Activated CD4-positive, alpha-beta T cell treated with anti-CD3 and anti-CD28 coated beads, Interleukin-2, amount 10 ng/mL, durations not matched to agents 7 days and 5 days (primary cell): Measurements from ENCODE around the gene FLOT2. TPM values are rescaled to one million over a fixed set of nuclear protein-coding genes. Genes with fewer than 3 reads are reported as not detected.

Experiments
- CTCF ChIA-PET: fragments of 350-600 bp; sonication (Branson Sonifier 250); formaldehyde crosslinking; loops from one replicate; lab custom pipeline; 2021; ENCODE audit warnings: antibody characterized with exemption; lab: Charles Lee
- POLR2A ChIA-PET: fragments of 350-600 bp; sonication (Branson Sonifier 250); formaldehyde crosslinking; loops from one replicate; lab custom pipeline; 2021; ENCODE audit warnings: antibody characterized with exemption; lab: Charles Lee
- DNase-seq: peaks from one replicate; pipeline ENCODE4 v3.0.0-alpha.2; 2020
- H3K27ac Mint-ChIP-seq: one replicate; pipeline ENCODE4 v1.8.0; 2021; ENCODE audit warnings: mild to moderate bottlenecking, moderate library complexity, mixed read lengths
- H3K27me3 Mint-ChIP-seq: one replicate; pipeline ENCODE4 v1.8.0; 2021; ENCODE audit warnings: mixed read lengths
- H3K36me3 Mint-ChIP-seq: one replicate; pipeline ENCODE4 v1.8.0; 2021; ENCODE audit warnings: low read depth, mixed read lengths
- H3K4me1 Mint-ChIP-seq: one replicate; pipeline ENCODE4 v1.8.0; 2021; ENCODE audit warnings: mixed read lengths
- H3K4me3 Mint-ChIP-seq: one replicate; pipeline ENCODE4 v1.8.0; 2021; ENCODE audit warnings: mild to moderate bottlenecking, moderate library complexity, mixed read lengths
- H3K9me3 Mint-ChIP-seq: one replicate; pipeline ENCODE4 v1.8.0; 2021; ENCODE audit warnings: mixed read lengths
- total RNA-seq, 2 experiments: library from RNA; stranded (reverse); gene quantifications; one replicate each; pipeline ENCODE4 v1.2.3, GENCODE V29; 2021

The FLOT2 gene
- total RNA-seq, 2 experiments from 2014 or later: 200 to 212 TPM

GRCh38 chr17:28889996-28890395, 7.5 kb downstream of the FLOT2 start:
- Mint-ChIP-seq H3K9me3 (no peaks in the 10 kb centered on the region), H3K4me3 (no peak overlapping the region), H3K36me3 (peaks cover 46% of the 10 kb centered on the region), H3K4me1 (peaks cover 45% of the 10 kb centered on the region), H3K27ac (peak overlapping the region; percentile 66), H3K27me3 (no peaks in the 10 kb centered on the region)
- ChIA-PET POLR2A (no interaction called here), CTCF (interaction anchor here (0.6 to 1.9 kb wide), 6 partner anchors 8 to 127 kb away, joined by 3 to 8 read pairs (median 4); no protein-coding TSS in a partner anchor)
- no peak for DNase-seq

GRCh38 chr17:28888832-28889231, 8.7 kb downstream of the FLOT2 start:
- Mint-ChIP-seq H3K27ac (peak overlapping the region; percentile 57), H3K36me3 (peaks cover 52% of the 10 kb centered on the region), H3K9me3 (no peaks in the 10 kb centered on the region), H3K27me3 (no peaks in the 10 kb centered on the region), H3K4me1 (peaks cover 42% of the 10 kb centered on the region), H3K4me3 (no peak overlapping the region)
- CTCF ChIA-PET: no interaction called here
- no peak for DNase-seq
- POLR2A ChIA-PET: no interaction called here

- Mint-ChIP-seq H3K9me3 (no peaks in the 10 kb centered on the region), H3K27ac (no peak overlapping the region), H3K4me3 (no peak overlapping the region), H3K27me3 (no peaks in the 10 kb centered on the region), H3K36me3 (peaks cover 48% of the 10 kb centered on the region), H3K4me1 (peaks cover 34% of the 10 kb centered on the region)
- DNase-seq: no peak
- CTCF ChIA-PET: interaction anchor here (2.8 kb wide), 1 partner anchor 14 kb away, joined by 6 read pairs; no protein-coding TSS in a partner anchor
- POLR2A ChIA-PET: no interaction called here
These were observed 9.6 kb downstream of the FLOT2 start for GRCh38 chr17:28887871-28888471.

GRCh38 chr17:28885951-28886350, 11.6 kb downstream of the FLOT2 start:
- H3K36me3 Mint-ChIP-seq: peaks cover 43% of the 10 kb centered on the region
- H3K4me3 Mint-ChIP-seq: no peak overlapping the region
- H3K9me3 Mint-ChIP-seq: no peaks in the 10 kb centered on the region
- peaks cover 17% of the 10 kb centered on the region for H3K4me1 Mint-ChIP-seq
- DNase-seq: no peak
- H3K27me3 Mint-ChIP-seq: no peaks in the 10 kb centered on the region
- CTCF ChIA-PET: interaction anchor here (1.2 to 2.8 kb wide), 2 partner anchors 16 to 136 kb away, joined by 3 to 6 read pairs; no protein-coding TSS in a partner anchor
- H3K27ac Mint-ChIP-seq: no peak overlapping the region
- POLR2A ChIA-PET: interaction anchor here (0.5 kb wide), 1 partner anchor 239 kb away, joined by 3 read pairs; no protein-coding TSS in a partner anchor

- Mint-ChIP-seq H3K9me3 (no peaks in the 10 kb centered on the region), H3K4me3 (no peak overlapping the region), H3K27ac (no peak overlapping the region), H3K27me3 (no peaks in the 10 kb centered on the region), H3K36me3 (peaks cover 44% of the 10 kb centered on the region), H3K4me1 (peaks cover 12% of the 10 kb centered on the region)
- ChIA-PET POLR2A (interaction anchor here (0.5 kb wide), 1 partner anchor 238 kb away, joined by 3 read pairs; no protein-coding TSS in a partner anchor), CTCF (interaction anchor here (1.2 to 1.4 kb wide), 2 partner anchors 8 to 135 kb away, joined by 3 read pairs; no protein-coding TSS in a partner anchor)
- DNase-seq: no peak
These were observed 12.2 kb downstream of the FLOT2 start for GRCh38 chr17:28885363-28885762.

- Mint-ChIP-seq H3K9me3 (no peaks in the 10 kb centered on the region), H3K36me3 (peaks cover 49% of the 10 kb centered on the region), H3K4me1 (peaks cover 9% of the 10 kb centered on the region), H3K27ac (peak overlapping the region; percentile 17), H3K27me3 (no peaks in the 10 kb centered on the region), H3K4me3 (no peak overlapping the region)
- POLR2A ChIA-PET: no interaction called here
- CTCF ChIA-PET: interaction anchor here (1.4 kb wide), 1 partner anchor 9 kb away, joined by 3 read pairs; no protein-coding TSS in a partner anchor
- DNase-seq: no peak
These were observed 13.4 kb downstream of the FLOT2 start for GRCh38 chr17:28883967-28884702.

- POLR2A ChIA-PET: interaction anchor here (1.0 kb wide), 1 partner anchor 11 kb away, joined by 3 read pairs; no protein-coding TSS in a partner anchor
- peaks cover 55% of the 10 kb centered on the region for H3K36me3 Mint-ChIP-seq
- CTCF ChIA-PET: interaction anchor here (1.1 to 1.8 kb wide), 6 partner anchors 8 to 119 kb away, joined by 3 to 9 read pairs (median 4); no protein-coding TSS in a partner anchor
These were observed 15.2 kb downstream of the FLOT2 start for GRCh38 chr17:28882154-28882895.

GRCh38 chr17:28881533-28882056, 15.9 kb downstream of the FLOT2 start:
- CTCF ChIA-PET: interaction anchor here (1.1 to 2.3 kb wide), 7 partner anchors 9 to 118 kb away, joined by 3 to 9 read pairs (median 5); no protein-coding TSS in a partner anchor
- Mint-ChIP-seq H3K4me1 (peaks cover 7% of the 10 kb centered on the region), H3K36me3 (peaks cover 52% of the 10 kb centered on the region), H3K9me3 (no peaks in the 10 kb centered on the region), H3K4me3 (no peak overlapping the region), H3K27ac (no peak overlapping the region), H3K27me3 (no peaks in the 10 kb centered on the region)
- DNase-seq: no peak
- POLR2A ChIA-PET: no interaction called here

More at GRCh38 chr17:28882154-28882895, 15.2 kb downstream of the FLOT2 start:
- no peak overlapping the region for H3K4me3 Mint-ChIP-seq
- no peak overlapping the region for H3K27ac Mint-ChIP-seq
- no peaks in the 10 kb centered on the region for H3K27me3 Mint-ChIP-seq
- peaks cover 9% of the 10 kb centered on the region for H3K4me1 Mint-ChIP-seq
- H3K9me3 Mint-ChIP-seq: no peaks in the 10 kb centered on the region
- no peak for DNase-seq

GRCh38 chr17:28880572-28880945, 17.0 kb downstream of the FLOT2 start:
- peaks cover 52% of the 10 kb centered on the region for H3K36me3 Mint-ChIP-seq
- no peak overlapping the region for H3K4me3 Mint-ChIP-seq
- H3K4me1 Mint-ChIP-seq: peaks cover 8% of the 10 kb centered on the region
- DNase-seq: no peak
- H3K9me3 Mint-ChIP-seq: no peaks in the 10 kb centered on the region
- H3K27me3 Mint-ChIP-seq: no peaks in the 10 kb centered on the region
- ChIA-PET CTCF (interaction anchor here (2.3 kb wide), 1 partner anchor 11 kb away, joined by 8 read pairs; no protein-coding TSS in a partner anchor), POLR2A (interaction anchor here (0.6 kb wide), 1 partner anchor 155 kb away, joined by 5 read pairs; no protein-coding TSS in a partner anchor)
- H3K27ac Mint-ChIP-seq: no peak overlapping the region

- DNase-seq: no peak
- no peaks in the 10 kb centered on the region for H3K27me3 Mint-ChIP-seq
- POLR2A ChIA-PET: interaction anchor here (0.6 kb wide), 1 partner anchor 155 kb away, joined by 5 read pairs; no protein-coding TSS in a partner anchor
- H3K4me1 Mint-ChIP-seq: peaks cover 8% of the 10 kb centered on the region
- CTCF ChIA-PET: interaction anchor here (1.0 to 2.3 kb wide), 7 partner anchors 11 to 153 kb away, joined by 3 to 8 read pairs (median 3); partner anchors contain the start of gene FLOT2
- H3K9me3 Mint-ChIP-seq: no peaks in the 10 kb centered on the region
- peaks cover 48% of the 10 kb centered on the region for H3K36me3 Mint-ChIP-seq
- peak overlapping the region; percentile 78 for H3K27ac Mint-ChIP-seq
- H3K4me3 Mint-ChIP-seq: no peak overlapping the region
These were observed 17.5 kb downstream of the FLOT2 start for GRCh38 chr17:28879886-28880571.

- H3K36me3 Mint-ChIP-seq: peaks cover 40% of the 10 kb centered on the region
- DNase-seq: no peak
- H3K4me1 Mint-ChIP-seq: peaks cover 8% of the 10 kb centered on the region
- no peaks in the 10 kb centered on the region for H3K27me3 Mint-ChIP-seq
- H3K9me3 Mint-ChIP-seq: no peaks in the 10 kb centered on the region
- no peak overlapping the region for H3K27ac Mint-ChIP-seq
- ChIA-PET POLR2A (no interaction called here), CTCF (interaction anchor here (1.0 to 2.3 kb wide), 8 partner anchors 10 to 152 kb away, joined by 3 to 8 read pairs (median 3); partner anchors contain the start of gene FLOT2)
- H3K4me3 Mint-ChIP-seq: no peak overlapping the region
These were observed 18.6 kb downstream of the FLOT2 start for GRCh38 chr17:28878981-28879380.
